ENCODE results near the gene CCDC149. TPM values are rescaled to one million over a fixed set of nuclear protein-coding genes. Genes with fewer than 3 reads are reported as not detected.

CCDC149 gene
- polyA plus RNA-seq, 1 experiment: 10.2 TPM

GRCh38 chr4:24794916-24795665, 117.8 kb downstream of the CCDC149 start, which contains the start of gene SOD3:
Gene SOD3, plus strand, starts transcription at chr4:24795573. Its CDS starts 3,949 bp downstream, at chr4:24799522.
- POLR2A ChIA-PET: interaction anchor here (0.6 kb wide), 1 partner anchor 129 kb away, joined by 3 read pairs; no protein-coding TSS in a partner anchor
- H3K4me3 ChIP-seq (ENCODE audit: low read depth, low read length): peak within 1 kb of the TSS; percentile 35
- peak; percentile 69 for DNase-seq (ENCODE audit: low read depth)
- TF ChIP-seq CTCF (IDR thresholded peaks at IDR 0.05; ENCODE audit: insufficient read depth, low read depth, low read length): no peak
- no peaks in the 10 kb centered on the region for H3K36me3 ChIP-seq (ENCODE audit: control insufficient read depth, insufficient read depth, low read length)
- 0 out of 2 replicates have a peak, but pooled peaks cover 1% of the 10 kb centered on the region for H3K27me3 ChIP-seq (ENCODE audit: control insufficient read depth, insufficient read depth, low read length)
- CTCF ChIA-PET: interaction anchor here (1.2 to 3.3 kb wide), 4 partner anchors 8 to 306 kb away, joined by 3 to 12 read pairs (median 7); no protein-coding TSS in a partner anchor

GRCh38 chr4:24794480-24794879, 118.4 kb downstream of the CCDC149 start:
- Histone ChIP-seq H3K36me3 (ENCODE audit: control insufficient read depth, insufficient read depth, low read length) (no peaks in the 10 kb centered on the region), H3K27me3 (ENCODE audit: control insufficient read depth, insufficient read depth, low read length) (0 out of 2 replicates have a peak, but pooled peaks cover 1% of the 10 kb centered on the region), H3K4me3 (ENCODE audit: low read depth, low read length) (no peak overlapping the region)
- TF ChIP-seq CTCF (IDR thresholded peaks at IDR 0.05; ENCODE audit: insufficient read depth, low read depth, low read length): no peak
- ChIA-PET CTCF (interaction anchor here (1.2 to 3.3 kb wide), 5 partner anchors 8 to 305 kb away, joined by 3 to 12 read pairs (median 8); no protein-coding TSS in a partner anchor), POLR2A (interaction anchor here (0.6 kb wide), 2 partner anchors 14 to 129 kb away, joined by 3 to 4 read pairs; no protein-coding TSS in a partner anchor)
- peak; percentile 53 for DNase-seq (ENCODE audit: low read depth)

- Histone ChIP-seq H3K27me3 (ENCODE audit: control insufficient read depth, insufficient read depth, low read length) (0 out of 2 replicates have a peak, but pooled peaks cover 1% of the 10 kb centered on the region), H3K36me3 (ENCODE audit: control insufficient read depth, insufficient read depth, low read length) (no peaks in the 10 kb centered on the region), H3K4me3 (ENCODE audit: low read depth, low read length) (no peak overlapping the region)
- CTCF ChIA-PET: interaction anchor here (1.2 to 3.3 kb wide), 5 partner anchors 9 to 305 kb away, joined by 3 to 12 read pairs (median 8); no protein-coding TSS in a partner anchor
- POLR2A ChIA-PET: interaction anchor here (0.6 kb wide), 1 partner anchor 14 kb away, joined by 4 read pairs; no protein-coding TSS in a partner anchor
- no peak for DNase-seq (ENCODE audit: low read depth)
- no peak for TF ChIP-seq CTCF (IDR thresholded peaks at IDR 0.05; ENCODE audit: insufficient read depth, low read depth, low read length)
These were observed 118.8 kb downstream of the CCDC149 start for GRCh38 chr4:24794051-24794450.

- peak; percentile 29; the same call in 1 of the 2 replicates for TF ChIP-seq CTCF (IDR thresholded peaks at IDR 0.05; ENCODE audit: insufficient read depth, low read depth, low read length)
- no peak for DNase-seq (ENCODE audit: low read depth)
- H3K36me3 ChIP-seq (ENCODE audit: control insufficient read depth, insufficient read depth, low read length): no peaks in the 10 kb centered on the region
- 0 out of 2 replicates have a peak, but pooled peaks cover 1% of the 10 kb centered on the region for H3K27me3 ChIP-seq (ENCODE audit: control insufficient read depth, insufficient read depth, low read length)
- ChIA-PET CTCF (interaction anchor here (1.0 to 3.3 kb wide), 8 partner anchors 9 to 304 kb away, joined by 3 to 12 read pairs (median 4); no protein-coding TSS in a partner anchor), POLR2A (no interaction called here)
- no peak overlapping the region for H3K4me3 ChIP-seq (ENCODE audit: low read depth, low read length)
These were observed 119.4 kb downstream of the CCDC149 start for GRCh38 chr4:24793219-24794005.
